Peyer's patch (tissue), 4 donors: ENCODE data around the gene TMEM232. TPM values are rescaled to one million over a fixed set of nuclear protein-coding genes. Genes with fewer than 3 reads are reported as not detected.

Experiments
- DNase-seq, 3 donors: peaks; one replicate each; pipeline ENCODE4 v3.0.0-alpha.2; 2017 to 2019
- H3K27ac ChIP-seq, 4 donors: fragments of 200-600 bp; sonication (generic); one replicate each; pipeline ENCODE4 v1.5.1; 2016 to 2019
- H3K27me3 ChIP-seq, 2 donors: fragments of 200-600 bp; sonication (generic); one replicate each; pipeline ENCODE4 v1.5.1; 2019
- H3K36me3 ChIP-seq, 3 donors: fragments of 200-600 bp; sonication (generic); one replicate each; pipeline ENCODE4 v1.5.1; 2016 to 2019
- H3K4me1 ChIP-seq, 4 donors: fragments of 200-600 bp; sonication (generic); one replicate each; pipeline ENCODE4 v1.5.1; 2016 to 2019
- H3K4me3 ChIP-seq, 4 donors: fragments of 200-600 bp; sonication (generic); 1 replicate in 3 of 4; 2 replicates in 1 of 4; pipeline ENCODE4 v1.5.1; 2016 to 2019; ENCODE audit warnings: mild to moderate bottlenecking in 1 of 4
- H3K9me3 ChIP-seq, 4 donors: fragments of 200-600 bp; sonication (generic); one replicate each; pipeline ENCODE4 v1.5.1; 2016 to 2019; ENCODE audit warnings: mild to moderate bottlenecking in 1 of 4
- CTCF ChIP-seq, 6 experiments: fragments of 450-650 bp in 4 of 6; fragments of 200-600 bp in 2 of 6; sonication (generic) in 1 of 6; IDR thresholded peaks; one replicate each; pipeline ENCODE4 v1.5.1; 2017 to 2019; ENCODE audit warnings: antibody characterized with exemption in 6 of 6, mild to moderate bottlenecking in 3 of 6, moderate library complexity in 1 of 6
- POLR2A ChIP-seq, 2 donors: fragments of 450-650 bp; IDR thresholded peaks; one replicate each; pipeline ENCODE4 v1.5.1; 2017; ENCODE audit warnings: antibody characterized with exemption in 2 of 2, mild to moderate bottlenecking in 2 of 2, moderate library complexity in 2 of 2
- total RNA-seq, 4 donors: library from RNA; depleted of rRNA; stranded (reverse); fragments of >200 nt; gene quantifications; one replicate each; pipeline ENCODE4 v1.1.0, GENCODE V29; 2016

Gene TMEM232
- total RNA-seq, 4 donors from 2014 or later = 1.1 to 5.5 (median 3.3) TPM

GRCh38 chr5:110409571-110409970 lies 316.9 kb downstream of the TMEM232 start:
- H3K4me1 ChIP-seq = no peaks in the 10 kb centered on the region
- no peaks in the 10 kb centered on the region for H3K27me3 ChIP-seq
- H3K4me3 ChIP-seq = no peak overlapping the region
- TF ChIP-seq CTCF (IDR thresholded peaks at IDR 0.05) (no peak), POLR2A (IDR thresholded peaks at IDR 0.05) (no peak)
- no peaks in the 10 kb centered on the region for H3K36me3 ChIP-seq
- no peak for DNase-seq
- H3K9me3 ChIP-seq = no peaks in the 10 kb centered on the region
- no peak overlapping the region for H3K27ac ChIP-seq

GRCh38 chr5:110402562-110402961 lies 323.9 kb downstream of the TMEM232 start:
- no peaks in the 10 kb centered on the region for H3K9me3 ChIP-seq
- H3K27me3 ChIP-seq = no peaks in the 10 kb centered on the region
- H3K4me3 ChIP-seq = no peak overlapping the region
- H3K27ac ChIP-seq = no peak overlapping the region
- TF ChIP-seq POLR2A (IDR thresholded peaks at IDR 0.05) = no peak
- TF ChIP-seq CTCF (IDR thresholded peaks at IDR 0.05) = no peak
- no peak for DNase-seq
- H3K4me1 ChIP-seq = no peaks in the 10 kb centered on the region
- no peaks in the 10 kb centered on the region for H3K36me3 ChIP-seq

GRCh38 chr5:110401881-110402280 lies 324.6 kb downstream of the TMEM232 start:
- Histone ChIP-seq H3K4me3 (no peak overlapping the region), H3K4me1 (no peaks in the 10 kb centered on the region), H3K27ac (no peak overlapping the region), H3K27me3 (no peaks in the 10 kb centered on the region), H3K36me3 (no peaks in the 10 kb centered on the region), H3K9me3 (no peaks in the 10 kb centered on the region)
- TF ChIP-seq POLR2A (IDR thresholded peaks at IDR 0.05) = no peak
- no peak for TF ChIP-seq CTCF (IDR thresholded peaks at IDR 0.05)
- no peak for DNase-seq

GRCh38 chr5:110398951-110399350 lies 327.5 kb downstream of the TMEM232 start:
- TF ChIP-seq CTCF (IDR thresholded peaks at IDR 0.05) (no peak), POLR2A (IDR thresholded peaks at IDR 0.05) (no peak)
- H3K27ac ChIP-seq = no peak overlapping the region
- no peaks in the 10 kb centered on the region for H3K9me3 ChIP-seq
- H3K4me3 ChIP-seq = no peak overlapping the region
- H3K27me3 ChIP-seq = no peaks in the 10 kb centered on the region
- no peak for DNase-seq
- H3K4me1 ChIP-seq = no peaks in the 10 kb centered on the region
- no peaks in the 10 kb centered on the region for H3K36me3 ChIP-seq

- Histone ChIP-seq H3K9me3 (no peaks in the 10 kb centered on the region), H3K27ac (no peak overlapping the region), H3K4me3 (no peak overlapping the region), H3K36me3 (no peaks in the 10 kb centered on the region), H3K4me1 (no peaks in the 10 kb centered on the region), H3K27me3 (no peaks in the 10 kb centered on the region)
- no peak for DNase-seq
- TF ChIP-seq CTCF (IDR thresholded peaks at IDR 0.05) = no peak
- TF ChIP-seq POLR2A (IDR thresholded peaks at IDR 0.05) = no peak
Observed at GRCh38 chr5:110397281-110397680, 329.2 kb downstream of the TMEM232 start.

GRCh38 chr5:110386782-110387181 lies 339.7 kb downstream of the TMEM232 start:
- Histone ChIP-seq H3K4me1 (no peaks in the 10 kb centered on the region), H3K27ac (no peak overlapping the region), H3K4me3 (no peak overlapping the region), H3K9me3 (no peaks in the 10 kb centered on the region), H3K27me3 (no peaks in the 10 kb centered on the region), H3K36me3 (no peaks in the 10 kb centered on the region)
- TF ChIP-seq POLR2A (IDR thresholded peaks at IDR 0.05) (no peak), CTCF (IDR thresholded peaks at IDR 0.05) (no peak)
- DNase-seq = no peak
